Fibroblast of lung (primary cell): Measurements from ENCODE around the gene RNF145. TPM values are rescaled to one million over a fixed set of nuclear protein-coding genes. Genes with fewer than 3 reads are reported as not detected.
"Not testable (repeated sequence)": the region's sequence is repeated elsewhere in the genome, so short reads cannot be mapped to it uniquely, and the experiment has no call there.

Experiments used
- DNase-seq, 2 donors: peaks; one replicate each; pipeline versions ENCODE4 v3.0.0 to v3.0.0-alpha.2; 2010; ENCODE audit warnings: low read depth in 2 of 2
- H2AFZ ChIP-seq: 2 replicates; pipeline ENCODE4 v1.5.1; 2012; ENCODE audit warnings: low read length, control low read depth, inconsistent platforms
- H3K27ac ChIP-seq: 2 replicates; pipeline ENCODE4 v1.5.1; 2011; ENCODE audit warnings: low read length, control low read depth; ENCODE audit not compliant: insufficient read depth
- H3K27me3 ChIP-seq: 2 replicates; pipeline ENCODE4 v1.5.1; 2011; ENCODE audit warnings: mild to moderate bottlenecking, low read length; ENCODE audit not compliant: control insufficient read depth, insufficient read depth
- H3K36me3 ChIP-seq: 2 replicates; pipeline ENCODE4 v1.5.1; 2011; ENCODE audit warnings: low read length; ENCODE audit not compliant: control insufficient read depth, insufficient read depth
- H3K4me1 ChIP-seq: 2 replicates; pipeline ENCODE4 v1.5.1; 2011; ENCODE audit warnings: low read length; ENCODE audit not compliant: control insufficient read depth, insufficient read depth; ENCODE audit errors: extremely low read depth
- H3K4me2 ChIP-seq: 2 replicates; pipeline ENCODE4 v1.5.1; 2011; ENCODE audit warnings: low read length, control low read depth; ENCODE audit not compliant: insufficient read depth; ENCODE audit errors: extremely low read depth
- H3K4me3 ChIP-seq, 4 experiments: fragments of 200-600 bp in 1 of 4; sonication (generic) in 1 of 4; replicated peaks in 1 of 4; 2 replicates each; pipeline ENCODE4 v1.5.1; 2011 to 2016; ENCODE audit warnings: low read length in 4 of 4, low read depth in 3 of 4, mild to moderate bottlenecking in 3 of 4, control low read depth in 2 of 4, inconsistent platforms in 1 of 4, mixed read lengths in 1 of 4; ENCODE audit not compliant: insufficient read depth in 1 of 4; ENCODE audit errors: control extremely low read depth in 1 of 4
- H3K79me2 ChIP-seq: 2 replicates; pipeline ENCODE4 v1.5.1; 2012; ENCODE audit warnings: mild to moderate bottlenecking, low read length, inconsistent platforms; ENCODE audit not compliant: control insufficient read depth, insufficient read depth
- H3K9ac ChIP-seq: 2 replicates; pipeline ENCODE4 v1.5.1; 2011; ENCODE audit warnings: mild to moderate bottlenecking, low read length, control low read depth; ENCODE audit not compliant: insufficient read depth
- H3K9me3 ChIP-seq: 2 replicates; pipeline ENCODE4 v1.5.1; 2012; ENCODE audit warnings: low read depth, low read length; ENCODE audit not compliant: control insufficient read depth, insufficient read depth
- H4K20me1 ChIP-seq: 2 replicates; pipeline ENCODE4 v1.5.1; 2011; ENCODE audit warnings: low read length; ENCODE audit not compliant: control insufficient read depth, insufficient read depth; ENCODE audit errors: extremely low read depth
- CTCF ChIP-seq, 2 donors: IDR thresholded peaks in 1 of 2; conservative IDR thresholded peaks in 1 of 2; 1 replicate in 1 of 2; 2 replicates in 1 of 2; pipeline ENCODE4 v1.5.1; 2011 to 2012; ENCODE audit warnings: low read length in 2 of 2, control low read depth in 1 of 2, inconsistent platforms in 1 of 2, low read depth in 1 of 2, mild to moderate bottlenecking in 1 of 2
- EZH2 ChIP-seq: IDR thresholded peaks from 2 replicates; pipeline ENCODE4 v1.5.1; 2012; ENCODE audit warnings: low read length, control low read depth, mild to moderate bottlenecking; ENCODE audit errors: missing control alignments
- polyA plus RNA-seq, 2 donors: library from polyadenylated mRNA; depleted of rRNA in 1 of 2; stranded (reverse) in 1 of 2; unstranded in 1 of 2; fragments of >200 nt; gene quantifications; 2 replicates each; pipeline ENCODE4 v1.2.1, GENCODE V29; 2011 to 2012; ENCODE audit warnings: missing spikeins in 1 of 2
- total RNA-seq: library from RNA; depleted of rRNA; stranded (reverse); fragments of >200 nt; gene quantifications from 2 replicates; pipeline ENCODE4 v1.2.1, GENCODE V29; 2014

Gene RNF145
- total and polyA plus RNA-seq, 2 donors (not counting 1 experiment from before 2014, with no cell fraction given), result 54.2 to 75.0 TPM

- no peaks in the 10 kb centered on the region for H3K9me3 ChIP-seq
- no peaks in the 10 kb centered on the region for H3K36me3 ChIP-seq
- no peak overlapping the region for H3K9ac ChIP-seq
- no peaks in the 10 kb centered on the region for H4K20me1 ChIP-seq
- no peaks in the 10 kb centered on the region for H3K4me1 ChIP-seq
- no peaks in the 10 kb centered on the region for H3K79me2 ChIP-seq
- no peak for DNase-seq
- H3K27ac ChIP-seq, result no peak overlapping the region
- H2AFZ ChIP-seq, result peak overlapping the region; percentile 47
- TF ChIP-seq CTCF (conservative IDR thresholded peaks at IDR 0.05 in 1 of 2, IDR thresholded peaks at IDR 0.05 in 1 of 2; ENCODE audit: low read depth in 1 of 2, low read length in 2 of 2) (no peak), EZH2 (no peak)
- H3K27me3 ChIP-seq, result no peaks in the 10 kb centered on the region
- H3K4me3 ChIP-seq, result peak overlapping the region in 1 of 4 experiments; percentile 13
- peak overlapping the region; percentile 70 for H3K4me2 ChIP-seq
These were observed 88.9 kb downstream of the RNF145 start for GRCh38 chr5:159120446-159120845.

GRCh38 chr5:159119842-159120241 is 89.5 kb downstream of the RNF145 start:
- H3K9ac ChIP-seq, H3K4me2 ChIP-seq, H3K36me3 ChIP-seq, H3K9me3 ChIP-seq, H3K27ac ChIP-seq, H3K79me2 ChIP-seq, H3K4me3 ChIP-seq, H3K27me3 ChIP-seq, H4K20me1 ChIP-seq, DNase-seq, H3K4me1 ChIP-seq: not testable (repeated sequence)
- peak overlapping the region; percentile 47 for H2AFZ ChIP-seq

GRCh38 chr5:159118958-159119659 is 90.2 kb downstream of the RNF145 start:
- not testable (repeated sequence) for H3K27me3 ChIP-seq, H3K9me3 ChIP-seq, H3K4me3 ChIP-seq

GRCh38 chr5:159113405-159113804 is 95.9 kb downstream of the RNF145 start:
- H2AFZ ChIP-seq, result no peak overlapping the region
- H3K27ac ChIP-seq, result no peak overlapping the region
- H4K20me1 ChIP-seq, result no peaks in the 10 kb centered on the region
- H3K9ac ChIP-seq, result no peak overlapping the region
- H3K79me2 ChIP-seq, result no peaks in the 10 kb centered on the region
- H3K36me3 ChIP-seq, result no peaks in the 10 kb centered on the region
- TF ChIP-seq CTCF (conservative IDR thresholded peaks at IDR 0.05 in 1 of 2, IDR thresholded peaks at IDR 0.05 in 1 of 2; ENCODE audit: low read depth in 1 of 2, low read length in 2 of 2) (no peak), EZH2 (no peak)
- H3K4me3 ChIP-seq, result no peak overlapping the region
- no peaks in the 10 kb centered on the region for H3K27me3 ChIP-seq
- H3K4me2 ChIP-seq, result no peak overlapping the region
- H3K9me3 ChIP-seq, result no peaks in the 10 kb centered on the region
- no peak for DNase-seq
- no peaks in the 10 kb centered on the region for H3K4me1 ChIP-seq

More at GRCh38 chr5:159118958-159119659, 90.2 kb downstream of the RNF145 start:
- not testable (repeated sequence) for H3K4me1 ChIP-seq, H4K20me1 ChIP-seq, H3K79me2 ChIP-seq, H2AFZ ChIP-seq, H3K9ac ChIP-seq, DNase-seq, H3K27ac ChIP-seq, H3K4me2 ChIP-seq, H3K36me3 ChIP-seq
